Measurements from ENCODE around the gene LTBP3.
"Not testable (repeated sequence)": the region's sequence is repeated elsewhere in the genome, so short reads cannot be mapped to it uniquely, and the experiment has no call there.

Gene LTBP3

GRCh38 chr11:65535102-65535501, 23.1 kb downstream of the LTBP3 start:
- no peak for DNase-seq

DNA sequence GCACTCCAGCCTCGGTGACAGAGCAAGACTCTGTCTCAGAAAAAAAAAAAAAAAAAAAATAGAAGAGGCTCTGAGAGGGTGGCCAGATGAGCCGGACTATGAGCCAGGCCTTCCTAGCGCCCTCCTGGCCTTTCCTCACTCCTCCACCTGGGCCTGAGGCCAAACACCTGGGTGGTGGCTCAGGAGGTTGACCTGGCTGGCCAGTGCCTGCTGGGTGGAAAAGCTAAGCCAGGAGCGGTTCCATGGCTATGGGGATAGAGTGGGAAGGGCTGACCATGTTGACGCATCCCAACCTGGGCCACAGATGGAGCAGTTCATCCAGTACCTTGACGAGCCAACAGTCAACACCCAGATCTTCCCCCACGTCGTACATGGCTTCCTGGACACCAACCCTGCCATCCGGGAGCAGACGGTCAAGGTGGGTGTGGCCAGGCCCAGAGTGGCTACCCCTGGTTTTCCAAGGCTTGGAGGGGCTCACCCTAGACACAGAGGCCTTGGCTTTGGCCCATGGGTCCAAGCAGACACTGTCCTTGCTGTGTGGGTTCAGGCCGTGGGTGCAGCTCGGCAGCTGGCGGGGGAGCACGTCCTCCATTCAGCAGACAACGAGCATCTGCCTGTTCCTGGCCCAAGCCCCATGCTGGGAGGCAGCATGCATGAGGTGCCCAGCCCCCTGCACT, 25.6 kb downstream of the LTBP3 start:
- no peak for DNase-seq

DNA sequence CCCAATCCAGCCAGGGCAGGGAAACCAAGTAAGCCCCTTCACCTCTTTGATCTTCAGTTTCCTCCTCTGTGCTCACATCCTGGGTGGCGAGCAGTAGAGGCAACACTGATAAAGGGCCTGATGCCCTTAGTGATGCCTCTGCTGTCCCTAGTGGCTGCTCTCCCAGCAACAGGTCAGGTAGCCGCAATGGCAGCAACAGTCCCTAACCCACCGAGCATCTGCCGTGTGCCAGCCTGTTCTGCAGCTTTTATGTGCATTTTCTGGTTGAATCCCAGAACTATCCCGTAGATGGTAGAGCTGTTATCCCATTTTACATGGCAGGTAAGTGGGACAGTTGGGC, 28.0 kb downstream of the LTBP3 start:
- DNase-seq, result no peak

GRCh38 chr11:65529475-65530156, 28.5 kb downstream of the LTBP3 start:
- no peak for DNase-seq

- no peak for DNase-seq
Observed at GRCh38 chr11:65528819-65529350, 29.3 kb downstream of the LTBP3 start.

GRCh38 chr11:65526744-65527143, 31.4 kb downstream of the LTBP3 start:
- no peak for DNase-seq

DNA sequence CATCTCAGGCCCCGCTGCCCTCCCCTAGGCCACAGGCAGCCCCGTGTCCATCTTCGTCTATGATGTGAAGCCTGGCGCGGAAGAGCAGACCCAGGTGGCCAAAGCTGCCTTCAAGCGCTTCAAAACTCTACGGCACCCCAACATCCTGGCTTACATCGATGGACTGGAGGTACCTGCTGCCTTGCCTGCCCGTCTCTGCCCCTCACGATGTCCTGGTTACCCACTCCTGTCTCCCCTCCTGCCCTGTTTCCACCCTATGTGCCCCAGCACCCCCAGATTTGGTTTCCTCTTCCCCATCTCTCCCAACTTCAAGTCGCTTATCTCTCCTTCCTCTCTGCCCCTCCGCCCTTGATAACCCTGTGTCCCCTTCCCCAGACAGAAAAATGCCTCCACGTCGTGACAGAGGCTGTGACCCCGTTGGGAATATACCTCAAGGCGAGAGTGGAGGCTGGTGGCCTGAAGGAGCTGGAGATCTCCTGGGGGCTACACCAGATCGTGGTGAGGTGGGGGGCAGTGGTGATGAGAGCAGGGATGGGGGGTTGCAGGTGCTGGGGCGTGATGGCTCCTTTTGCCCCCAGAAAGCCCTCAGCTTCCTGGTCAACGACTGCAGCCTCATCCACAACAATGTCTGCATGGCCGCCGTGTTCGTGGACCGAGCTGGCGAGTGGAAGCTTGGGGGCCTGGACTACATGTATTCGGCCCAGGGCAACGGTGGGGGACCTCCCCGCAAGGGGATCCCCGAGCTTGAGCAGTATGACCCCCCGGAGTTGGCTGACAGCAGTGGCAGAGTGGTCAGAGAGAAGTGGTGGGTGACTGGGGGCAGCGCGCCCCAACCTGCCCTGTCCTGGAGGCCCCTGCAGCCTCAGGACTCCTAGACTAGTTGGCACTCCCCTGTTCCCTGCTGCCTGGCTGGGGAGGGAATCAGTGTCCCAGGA, 32.3 kb downstream of the LTBP3 start:
- DNase-seq, result no peak

DNA sequence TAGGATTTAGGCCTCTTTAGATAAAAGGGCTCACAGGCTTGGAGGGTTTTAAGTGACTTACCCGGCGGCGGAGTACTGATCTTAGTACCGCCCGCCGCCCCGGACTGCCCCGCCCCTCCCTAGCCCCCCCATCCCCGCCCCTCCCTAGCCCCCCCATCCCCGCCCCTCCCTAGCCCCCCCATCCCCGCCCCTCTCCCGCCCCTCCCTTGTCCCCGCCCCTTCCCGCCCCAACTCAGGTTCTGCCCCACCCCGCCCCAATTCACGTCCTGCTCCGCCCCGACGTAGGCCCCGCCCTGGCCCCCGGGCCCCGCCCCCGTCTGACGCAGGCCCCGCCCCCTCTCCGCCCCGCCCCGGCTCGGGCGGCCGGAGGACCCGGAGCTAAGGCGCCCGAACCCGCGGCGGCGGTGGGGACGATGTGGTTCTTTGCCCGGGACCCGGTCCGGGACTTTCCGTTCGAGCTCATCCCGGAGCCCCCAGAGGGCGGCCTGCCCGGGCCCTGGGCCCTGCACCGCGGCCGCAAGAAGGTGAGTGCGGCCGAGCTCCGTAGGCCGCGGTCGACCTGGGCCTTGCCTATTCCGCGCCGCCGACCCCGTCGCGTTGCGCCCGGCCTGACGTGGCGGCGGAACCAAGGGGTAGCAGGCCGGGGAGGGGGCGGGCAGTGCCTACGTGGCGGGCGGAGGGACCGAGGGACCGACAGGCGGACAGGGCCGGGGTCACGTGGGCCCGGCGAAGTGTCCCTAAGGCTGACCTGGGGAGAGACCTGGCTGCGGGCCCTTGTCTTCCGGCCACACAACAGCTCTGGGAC, 33.2 kb downstream of the LTBP3 start, which contains the start of gene SCYL1:
Gene SCYL1 (plus strand): TSS at position 343 of the 805 bp plus-strand sequence. CDS start 71 bp downstream, at position 414.
- no peak for DNase-seq

DNA sequence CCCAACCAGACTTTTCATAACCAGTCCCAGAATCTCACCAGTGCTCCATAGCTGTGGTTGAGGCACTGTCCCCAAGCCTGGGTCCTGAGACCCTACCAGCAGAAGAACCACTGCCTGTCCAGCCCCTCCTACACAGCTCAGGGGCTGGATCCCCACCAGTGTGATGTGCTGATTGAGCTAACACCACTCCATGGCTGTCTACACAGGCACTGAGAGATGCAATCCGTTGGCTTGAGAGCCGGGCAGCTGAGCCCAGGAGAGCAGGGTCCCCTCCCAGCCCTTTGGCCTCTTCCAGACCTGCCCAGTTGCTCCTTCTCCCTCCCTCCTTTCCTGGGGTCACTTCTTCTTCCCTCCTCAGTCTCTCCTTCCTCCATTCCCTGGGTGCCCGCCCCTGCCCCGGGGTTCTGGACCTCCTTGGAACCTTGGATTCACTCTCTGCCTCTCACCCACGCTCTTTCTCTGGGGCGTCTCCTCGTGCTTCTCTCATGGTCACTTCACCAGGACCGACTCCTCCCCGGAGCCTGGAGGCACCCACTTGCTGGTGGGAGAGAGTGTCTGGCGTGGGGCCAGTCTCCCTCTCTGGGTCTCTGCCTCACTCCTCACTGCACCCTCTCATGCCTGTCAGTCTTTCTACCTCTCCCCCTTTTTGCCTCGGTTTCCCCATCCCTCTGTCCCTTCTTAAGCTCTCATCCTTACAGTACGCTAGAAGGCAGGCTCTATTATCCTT, 34.0 kb downstream of the LTBP3 start:
- no peak for DNase-seq

DNA sequence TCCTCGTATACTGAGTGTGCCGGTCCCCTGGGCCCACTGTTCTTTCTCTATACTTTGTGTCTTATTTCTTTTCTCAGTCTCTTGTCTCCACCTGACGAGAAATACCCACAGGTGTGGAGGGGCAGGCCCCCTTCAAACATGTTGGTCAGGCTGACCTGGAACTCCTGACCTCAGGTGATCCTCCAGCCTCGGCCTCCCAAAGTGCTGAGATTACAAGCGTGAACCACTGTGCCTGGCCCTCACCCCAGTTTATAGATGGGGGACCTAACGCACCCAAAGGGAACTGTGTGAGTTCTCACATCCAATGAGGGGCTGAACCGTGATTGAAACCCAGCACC, 34.6 kb downstream of the LTBP3 start:
- not testable (repeated sequence) for DNase-seq

DNA sequence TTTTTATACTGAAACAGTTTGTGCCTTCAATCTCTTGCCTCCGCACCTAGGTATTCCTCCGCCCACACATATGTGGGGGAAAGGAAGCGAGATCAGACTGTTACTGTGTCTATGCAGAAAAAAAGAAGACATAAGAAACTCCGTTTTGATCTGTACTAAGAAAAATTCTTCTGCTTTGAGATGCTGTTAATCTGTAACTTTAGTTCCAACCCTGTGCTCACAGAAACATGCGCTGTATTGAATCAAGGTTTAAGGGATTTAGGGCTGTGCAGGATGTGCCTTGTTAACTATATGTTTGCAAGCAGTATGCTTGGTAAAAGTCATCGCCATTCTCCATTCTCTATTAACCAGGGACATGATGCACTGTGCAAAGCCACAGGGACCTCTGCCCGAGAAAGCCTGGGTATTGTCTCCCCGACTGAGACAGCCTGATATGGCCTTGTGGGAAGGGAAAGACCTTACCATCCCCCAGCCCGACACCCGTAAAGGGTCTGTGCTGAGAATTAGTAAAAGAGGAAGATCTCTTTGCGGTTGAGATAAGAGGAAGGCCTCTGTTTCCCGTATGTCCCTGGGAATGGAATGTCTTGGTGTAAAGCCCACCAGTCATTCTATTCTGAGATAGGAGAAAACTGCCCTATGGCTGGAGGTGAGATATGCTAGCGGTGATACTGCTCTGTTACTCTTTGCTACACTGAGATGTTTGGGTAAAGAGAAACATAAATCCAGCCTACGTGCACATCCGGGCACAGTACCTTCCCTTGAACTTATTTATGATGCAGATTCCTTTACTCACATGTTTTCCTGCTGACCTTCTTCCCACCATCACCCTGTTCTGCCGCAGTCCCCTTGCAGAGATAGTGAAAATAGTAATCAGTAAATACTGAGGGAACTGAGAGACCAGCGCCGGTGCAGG, 35.2 kb downstream of the LTBP3 start:
- peak; percentile 27 for DNase-seq

- not testable (repeated sequence) for DNase-seq
Observed at GRCh38 chr11:65521777-65522521, 36.2 kb downstream of the LTBP3 start.

DNA sequence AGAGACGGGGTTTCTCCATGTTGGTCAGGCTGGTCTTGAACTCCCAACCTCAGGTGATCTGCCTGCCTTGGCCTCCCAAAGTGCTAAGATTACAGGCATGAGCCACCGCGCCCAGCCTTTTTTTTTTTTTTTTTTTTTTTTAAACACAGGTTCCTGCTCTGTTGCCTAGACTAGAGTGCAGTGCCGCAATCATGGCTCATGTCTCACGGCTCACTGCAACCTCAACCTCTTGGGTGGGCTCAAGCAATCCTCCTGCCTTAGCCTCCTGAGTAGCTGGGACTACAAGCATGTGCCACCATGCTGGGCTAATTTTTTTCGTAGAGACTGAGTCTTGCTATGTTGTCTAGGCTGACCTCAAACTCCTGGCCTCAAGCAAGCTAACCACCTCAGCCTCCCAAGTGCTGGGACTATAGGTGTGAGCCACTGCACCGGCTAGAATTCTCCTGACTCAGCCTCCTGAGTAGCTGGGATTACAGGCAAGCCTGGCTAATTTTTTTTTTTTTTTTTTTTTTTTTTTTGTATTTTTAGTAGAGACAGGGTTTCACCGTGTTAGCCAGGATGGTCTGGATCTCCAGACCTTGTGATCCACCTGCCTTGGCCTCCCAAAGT, 39.1 kb downstream of the LTBP3 start:
- not testable (repeated sequence) for DNase-seq

GRCh38 chr11:65516135-65516968, 41.8 kb downstream of the LTBP3 start:
- no peak for DNase-seq

DNA sequence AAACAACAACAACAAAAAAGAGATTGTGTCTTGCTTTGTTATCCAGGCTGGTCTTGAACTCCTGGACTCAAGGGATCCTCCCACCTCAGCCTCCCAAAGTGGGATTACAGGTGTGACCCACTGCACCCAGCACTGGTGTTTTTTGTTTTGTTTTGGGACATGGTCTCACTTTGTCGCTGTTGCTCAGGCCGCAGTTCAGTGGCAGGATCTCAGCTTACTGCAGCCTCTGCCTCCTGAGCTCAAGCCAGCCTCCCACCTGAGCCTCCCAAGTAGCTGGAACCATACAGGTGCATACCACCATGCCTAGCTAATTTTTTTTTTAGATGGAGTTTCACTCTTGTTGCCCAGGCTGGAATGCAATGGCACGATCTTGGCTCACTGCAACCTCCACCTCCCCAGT, 45.8 kb downstream of the LTBP3 start:
- DNase-seq, result not testable (repeated sequence)

DNA sequence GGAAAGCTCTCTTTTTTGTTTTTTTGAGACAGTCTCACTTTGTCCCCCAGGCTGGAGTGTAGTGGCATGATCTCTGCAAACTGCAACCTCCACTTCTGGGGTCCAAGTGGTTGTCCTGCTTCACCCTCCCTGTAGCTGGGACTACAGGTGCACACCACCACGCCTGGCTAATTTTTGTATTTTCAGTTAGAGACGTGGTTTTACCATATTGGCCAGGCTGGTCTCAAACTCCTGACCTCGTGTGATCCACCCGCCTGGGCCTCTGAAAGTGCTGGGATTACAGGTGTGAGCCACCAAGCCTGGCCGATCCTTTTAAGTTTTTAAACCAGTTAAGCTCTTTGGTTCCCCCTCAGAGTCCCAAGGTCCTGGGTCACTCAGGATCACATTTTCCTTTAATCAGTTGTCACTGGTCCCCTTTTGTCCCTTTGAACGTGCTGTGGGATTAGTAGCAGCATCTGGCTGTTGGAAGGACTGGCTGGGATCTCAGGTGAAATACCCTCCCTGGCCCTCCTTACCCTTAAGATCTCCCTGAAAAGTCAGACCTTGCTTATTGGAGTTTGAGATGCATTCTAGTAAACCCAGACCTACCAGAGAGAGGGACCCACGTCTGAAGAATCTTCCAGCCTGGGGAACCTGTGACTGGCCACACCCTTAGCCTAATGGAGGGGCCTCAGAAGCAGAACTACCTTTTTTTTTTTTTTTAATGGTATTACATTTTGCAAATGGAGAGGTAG, 51.2 kb downstream of the LTBP3 start:
- peak; percentile 61 for DNase-seq

GRCh38 chr11:65506290-65506771, 51.8 kb downstream of the LTBP3 start:
- no peak for DNase-seq
